GM12873 (cell line): ENCODE results near the gene B4GALNT4.

Source experiments
- CTCF ChIP-seq: IDR thresholded peaks from 2 replicates; pipeline ENCODE4 v1.5.1; 2012; ENCODE audit warnings: low read depth, mild to moderate bottlenecking, moderate library complexity, low read length, control low read depth; ENCODE audit not compliant: insufficient read depth; ENCODE audit errors: missing control alignments

The B4GALNT4 gene

DNA sequence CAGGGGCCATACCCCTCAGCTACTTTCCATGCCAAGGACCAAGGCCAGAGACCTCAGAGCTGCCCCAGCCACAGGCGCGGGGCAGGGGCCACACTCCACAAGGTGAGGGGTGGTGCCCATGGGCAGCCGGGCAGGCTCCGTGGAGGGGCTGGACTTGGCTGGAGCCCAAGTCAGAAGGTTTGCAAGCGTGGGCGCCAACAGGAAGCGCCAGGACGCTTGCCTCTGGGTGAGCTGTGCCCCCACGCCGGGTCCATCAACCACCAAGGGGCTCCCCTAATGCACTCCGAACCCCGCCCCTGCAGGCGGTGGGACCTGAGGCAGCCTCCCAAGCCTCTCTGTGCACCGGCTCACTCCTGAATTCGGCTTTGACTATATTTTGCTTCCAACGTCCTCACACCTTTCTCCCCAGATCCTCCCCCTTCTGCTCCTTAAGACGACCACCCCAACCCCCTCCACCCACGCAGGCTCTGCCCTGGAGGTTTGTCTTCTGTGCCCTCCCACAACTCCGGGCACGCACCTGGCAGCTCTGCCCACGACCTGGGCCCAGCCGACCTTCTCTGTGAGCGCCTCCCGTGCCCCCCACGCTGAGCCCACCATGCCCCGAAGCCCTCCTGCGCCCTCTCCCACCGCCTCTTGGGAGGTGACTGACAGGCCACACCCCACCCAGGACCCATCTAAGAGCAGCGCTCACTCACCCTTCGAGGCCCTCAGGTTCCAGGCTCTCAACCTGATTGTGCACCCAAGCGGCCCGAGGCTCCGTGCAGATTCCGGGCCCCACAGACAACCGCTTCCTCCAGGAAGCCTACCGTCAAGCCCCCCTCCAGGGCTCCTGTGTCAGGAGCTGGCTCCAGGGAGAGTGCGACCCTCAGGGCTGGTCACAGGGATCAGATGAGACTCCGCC lies 22.1 kb downstream of the B4GALNT4 start:
- no peak for TF ChIP-seq CTCF

DNA sequence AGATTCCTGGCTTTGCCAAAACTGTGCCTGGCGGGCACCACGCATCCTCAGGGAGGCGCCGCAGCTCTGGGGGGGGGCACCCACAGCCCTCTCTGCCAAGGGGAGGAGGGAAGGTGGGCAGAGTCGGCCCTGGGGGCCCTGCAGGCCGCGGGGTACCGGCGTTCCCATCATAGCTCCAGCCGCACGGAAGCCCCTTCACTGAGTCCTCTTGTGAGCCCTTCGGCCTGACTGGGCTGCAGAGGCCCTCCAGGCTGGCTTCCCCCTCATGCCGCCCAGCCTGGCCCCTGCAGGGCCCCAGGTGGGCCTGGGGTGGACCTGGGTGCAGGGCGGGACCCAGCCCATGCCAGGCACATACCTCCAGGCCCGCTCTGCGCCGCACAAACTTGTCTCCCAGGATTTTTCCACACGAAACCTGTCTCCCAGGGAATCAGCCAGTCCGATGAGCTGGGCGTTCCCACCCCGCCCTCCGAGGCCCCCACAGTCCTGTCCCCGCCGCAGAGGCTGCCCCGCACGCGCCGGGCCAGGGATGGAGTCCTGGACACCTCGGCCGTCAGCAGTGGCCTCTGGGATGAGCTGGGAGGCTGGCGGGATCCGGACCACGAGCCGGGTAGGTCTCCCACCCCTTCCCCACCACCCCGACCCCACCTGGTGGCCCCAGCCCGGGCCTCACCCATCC lies 22.9 kb downstream of the B4GALNT4 start:
- no peak for TF ChIP-seq CTCF

- TF ChIP-seq CTCF: no peak
Measured at GRCh38 chr11:393219-394033, 24.1 kb downstream of the B4GALNT4 start.

GRCh38 chr11:394034-394857 lies 24.9 kb downstream of the B4GALNT4 start, which contains the start of gene PKP3:
Gene PKP3 (plus strand): TSS chr11:394209. CDS start chr11:394293, 84 bp downstream.
- TF ChIP-seq CTCF: no peak

DNA sequence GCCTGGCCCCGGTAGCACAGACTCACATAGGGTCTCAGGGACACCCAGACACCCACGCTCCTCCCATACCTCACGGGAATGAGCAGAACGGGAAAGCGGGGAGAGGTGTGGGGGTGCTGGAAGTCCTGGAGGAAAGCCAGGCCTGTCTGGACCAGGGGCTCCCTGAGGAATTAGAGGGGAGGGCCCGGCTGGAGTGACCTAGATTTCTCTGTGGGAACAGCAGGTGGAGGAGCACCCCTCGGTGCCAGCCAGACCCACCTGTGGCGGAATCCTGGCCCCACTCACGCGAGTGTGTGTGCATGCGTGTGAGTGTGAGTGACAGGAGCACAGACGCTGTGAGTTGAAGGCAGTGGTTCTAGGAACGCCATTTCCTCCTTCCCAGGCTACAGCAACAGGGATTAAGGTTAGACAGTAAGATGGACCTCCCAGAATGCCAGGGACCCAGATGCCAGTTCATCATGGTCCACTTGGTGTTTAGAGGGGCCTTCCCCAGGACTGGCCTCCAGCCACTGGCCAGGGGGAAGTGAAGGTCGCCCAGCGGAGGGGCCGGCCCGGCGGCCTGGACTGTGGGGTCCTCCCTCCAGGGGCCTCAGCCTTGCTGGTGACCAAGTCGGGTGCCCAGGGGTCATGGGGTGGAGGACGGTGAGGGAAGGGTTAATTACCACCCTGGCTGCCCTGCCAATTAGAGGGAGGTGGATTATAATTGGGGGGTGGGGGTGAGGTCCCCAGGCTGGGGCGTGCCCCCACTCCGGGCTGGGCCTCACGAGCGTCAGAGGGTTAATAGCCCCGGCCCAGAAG lies 25.8 kb downstream of the B4GALNT4 start:
- TF ChIP-seq CTCF: no peak

DNA sequence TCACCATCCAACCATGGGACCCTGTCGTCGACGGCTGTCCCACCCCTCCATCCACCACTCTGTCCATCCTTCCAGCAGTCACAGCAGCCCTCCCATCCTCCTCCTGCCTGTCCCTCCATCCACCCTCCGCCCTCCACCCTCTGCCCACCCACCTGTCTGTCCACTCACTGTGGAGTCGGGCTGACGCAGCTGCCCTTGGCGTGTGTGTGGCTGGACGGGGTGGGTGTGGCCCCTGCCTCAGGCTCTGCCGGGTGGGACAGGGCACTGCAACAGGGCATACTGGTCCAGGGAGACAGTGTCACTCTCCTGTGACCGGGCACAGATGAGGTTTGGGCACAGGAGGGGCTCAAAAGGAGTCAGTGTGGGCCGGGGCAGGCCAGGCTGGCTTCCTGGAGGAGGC lies 26.6 kb downstream of the B4GALNT4 start:
- no peak for TF ChIP-seq CTCF
